Endothelial cell of umbilical vein (primary cell): ENCODE measurements around the gene PTRHD1. TPM values are rescaled to one million over a fixed set of nuclear protein-coding genes. Genes with fewer than 3 reads are reported as not detected.

Experiments
- BruUV-seq: library from RNA; stranded (reverse); fragments of 400-500 nt; replicated peaks from 2 replicates; lab custom pipeline; 2021; lab: Mats Ljungman, UMichigan
- CTCF ChIA-PET: fragments of 300-600, 350-600 bp; sonication (Branson Sonifier 250); formaldehyde crosslinking; loops from one replicate; lab custom pipeline; 2021; ENCODE audit warnings: antibody characterized with exemption, inconsistent platforms; lab: Charles Lee
- POLR2A ChIA-PET: fragments of 300-600, 350-600 bp; sonication (Branson Sonifier 250); formaldehyde crosslinking; loops from one replicate; lab custom pipeline; 2021; ENCODE audit warnings: antibody characterized with exemption, inconsistent platforms; lab: Charles Lee
- DNase-seq: peaks from one replicate; pipeline ENCODE4 v3.0.0-alpha.2; 2011; ENCODE audit warnings: low read depth, low spot score
- FAIRE-seq: peaks from 2 replicates; lab custom pipeline; 2011; peaks lifted over from hg19 to GRCh38; lab: Jason Lieb, UNC
- H2AFZ ChIP-seq: 2 replicates; pipeline ENCODE4 v1.6.0; 2012; ENCODE audit warnings: low read depth, low read length, control low read depth, inconsistent platforms
- H3K27ac ChIP-seq: 2 replicates; pipeline ENCODE4 v1.5.1; 2011; ENCODE audit warnings: low read depth, mild to moderate bottlenecking, control low read depth, low read length, moderate library complexity; ENCODE audit not compliant: insufficient read depth
- H3K27me3 ChIP-seq, 2 experiments: 2 replicates each; pipeline versions ENCODE4 v1.6.0 to v1.6.1; 2011; ENCODE audit warnings: low read length in 2 of 2, mixed read lengths in 1 of 2; ENCODE audit not compliant: control insufficient read depth in 2 of 2, insufficient read depth in 2 of 2
- H3K36me3 ChIP-seq, 2 experiments: 2 replicates in 1 of 2; 3 replicates in 1 of 2; pipeline ENCODE4 v1.5.1; 2011; ENCODE audit warnings: low read length in 2 of 2, mild to moderate bottlenecking in 1 of 2, moderate library complexity in 1 of 2; ENCODE audit not compliant: control insufficient read depth in 2 of 2, insufficient read depth in 2 of 2; ENCODE audit errors: extremely low read depth in 1 of 2
- H3K4me1 ChIP-seq: 3 replicates; pipeline ENCODE4 v1.5.1; 2011; ENCODE audit warnings: mild to moderate bottlenecking, low read length; ENCODE audit not compliant: control insufficient read depth, insufficient read depth; ENCODE audit errors: extremely low read depth
- H3K4me2 ChIP-seq: 2 replicates; pipeline ENCODE4 v1.6.1; 2011; ENCODE audit warnings: low read length, control low read depth, mixed read lengths; ENCODE audit not compliant: insufficient read depth
- H3K4me3 ChIP-seq, 3 experiments: fragments of 200-600 bp in 1 of 3; sonication (generic), shearing (Covaris generic) in 1 of 3; replicated peaks in 1 of 3; 2 replicates each; pipeline ENCODE4 v1.5.1; 2011 to 2016; ENCODE audit warnings: control low read depth in 3 of 3, low read length in 3 of 3, mild to moderate bottlenecking in 2 of 3, inconsistent platforms in 1 of 3, low read depth in 1 of 3, moderate library complexity in 1 of 3; ENCODE audit not compliant: insufficient read depth in 1 of 3
- H3K79me2 ChIP-seq: 2 replicates; pipeline ENCODE4 v1.6.0; 2012; ENCODE audit warnings: low read length, inconsistent platforms; ENCODE audit not compliant: control insufficient read depth, insufficient read depth
- H3K9ac ChIP-seq: replicated peaks from 2 replicates; pipeline ENCODE3; 2011; ENCODE audit warnings: low read length, control low read depth; ENCODE audit not compliant: insufficient read depth; ENCODE audit errors: extremely low read depth
- H3K9me1 ChIP-seq: replicated peaks from 3 replicates; pipeline ENCODE4 v1.6.0; 2011; ENCODE audit warnings: mild to moderate bottlenecking, low read length; ENCODE audit not compliant: control insufficient read depth, insufficient read depth; ENCODE audit errors: extremely low read depth
- H3K9me3 ChIP-seq: replicated peaks from 2 replicates; pipeline ENCODE4 v1.5.1; 2012; ENCODE audit warnings: low read length, inconsistent platforms; ENCODE audit not compliant: control insufficient read depth, insufficient read depth
- H4K20me1 ChIP-seq: replicated peaks from 2 replicates; pipeline ENCODE3; 2011; ENCODE audit warnings: mild to moderate bottlenecking, low read length; ENCODE audit not compliant: control insufficient read depth, insufficient read depth; ENCODE audit errors: extremely low read depth
- FOS ChIP-seq: IDR thresholded peaks from 2 replicates; pipeline ENCODE4 v1.6.1; 2011; ENCODE audit warnings: mild to moderate bottlenecking, low read length, moderate library complexity, borderline replicate concordance; ENCODE audit not compliant: insufficient read depth
- GATA2 ChIP-seq: IDR thresholded peaks from 2 replicates; pipeline ENCODE4 v1.7.0; 2011; ENCODE audit warnings: low read depth, mild to moderate bottlenecking, moderate library complexity, mixed read lengths, low read length; ENCODE audit not compliant: insufficient read length, insufficient read depth
- MAX ChIP-seq: IDR thresholded peaks from 2 replicates; pipeline ENCODE4 v1.6.1; 2011; ENCODE audit not compliant: insufficient read depth, insufficient read length
- MYC ChIP-seq: IDR thresholded peaks from one replicate; pipeline ENCODE4 v1.6.1; 2011; ENCODE audit warnings: mild to moderate bottlenecking, low read depth, low read length
- dilution Hi-C: fragments of 300-500 bp; cut with MboI; formaldehyde crosslinking; loops from one replicate; pipeline ENCODE4 v1.15.0; 2019; ENCODE audit warnings: low sequenced_read_pairs; ENCODE audit not compliant: extremely low pct_ligation_motif_present
- intact Hi-C: fragments of 100-400 bp; cut with micrococcal nuclease; formaldehyde crosslinking; loops from one replicate; pipeline ENCODE4 v1.10.0; 2022
- polyA plus RNA-seq, 4 experiments: library from polyadenylated mRNA; depleted of rRNA in 3 of 4; stranded (reverse) in 3 of 4; unstranded in 1 of 4; fragments of >200 nt; gene quantifications; 2 replicates each; pipeline versions ENCODE4 v1.2.1 to v1.2.3, GENCODE V29; 2011 to 2012; ENCODE audit warnings: missing spikeins in 1 of 4
- total RNA-seq: library from RNA; stranded (reverse); gene quantifications from 2 replicates; pipeline ENCODE4 v1.2.3, GENCODE V29; 2021
- TF ChIP-seq, protein P1 (sequence below), 2 donors: IDR thresholded peaks; 1 replicate in 1 of 2; 2 replicates in 1 of 2; pipeline ENCODE4 v1.5.1; 2011; ENCODE audit warnings: low read length in 2 of 2, mild to moderate bottlenecking in 2 of 2, moderate library complexity in 2 of 2, control low read depth in 1 of 2, inconsistent platforms in 1 of 2, low read depth in 1 of 2; ENCODE audit not compliant: insufficient read depth in 1 of 2; ENCODE audit errors: extremely low read depth in 1 of 2

Gene PTRHD1
- total and polyA plus RNA-seq, 2 donors (not counting 3 experiments of a cell fraction or from before 2014, with no cell fraction given): 41.1 to 68.8 TPM

- Histone ChIP-seq H2AFZ (no peak overlapping the region), H3K36me3 (peaks cover 0 to 10% of the 10 kb centered on the region in 2 experiments), H3K9me1 (no peaks in the 10 kb centered on the region), H3K9ac (no peak overlapping the region), H3K4me1 (peaks cover 24% of the 10 kb centered on the region), H3K4me3 (no peak overlapping the region), H3K9me3 (no peaks in the 10 kb centered on the region), H4K20me1 (no peaks in the 10 kb centered on the region), H3K27me3 (no peaks in the 10 kb centered on the region), H3K79me2 (peaks cover 53% of the 10 kb centered on the region), H3K27ac (no peak overlapping the region), H3K4me2 (no peak overlapping the region)
- intact Hi-C loops: no loop called here
- dilution Hi-C loops: no loop called here
- TF ChIP-seq, protein P1, sequence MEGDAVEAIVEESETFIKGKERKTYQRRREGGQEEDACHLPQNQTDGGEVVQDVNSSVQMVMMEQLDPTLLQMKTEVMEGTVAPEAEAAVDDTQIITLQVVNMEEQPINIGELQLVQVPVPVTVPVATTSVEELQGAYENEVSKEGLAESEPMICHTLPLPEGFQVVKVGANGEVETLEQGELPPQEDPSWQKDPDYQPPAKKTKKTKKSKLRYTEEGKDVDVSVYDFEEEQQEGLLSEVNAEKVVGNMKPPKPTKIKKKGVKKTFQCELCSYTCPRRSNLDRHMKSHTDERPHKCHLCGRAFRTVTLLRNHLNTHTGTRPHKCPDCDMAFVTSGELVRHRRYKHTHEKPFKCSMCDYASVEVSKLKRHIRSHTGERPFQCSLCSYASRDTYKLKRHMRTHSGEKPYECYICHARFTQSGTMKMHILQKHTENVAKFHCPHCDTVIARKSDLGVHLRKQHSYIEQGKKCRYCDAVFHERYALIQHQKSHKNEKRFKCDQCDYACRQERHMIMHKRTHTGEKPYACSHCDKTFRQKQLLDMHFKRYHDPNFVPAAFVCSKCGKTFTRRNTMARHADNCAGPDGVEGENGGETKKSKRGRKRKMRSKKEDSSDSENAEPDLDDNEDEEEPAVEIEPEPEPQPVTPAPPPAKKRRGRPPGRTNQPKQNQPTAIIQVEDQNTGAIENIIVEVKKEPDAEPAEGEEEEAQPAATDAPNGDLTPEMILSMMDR (IDR thresholded peaks at IDR 0.05; ENCODE audit: extremely low read depth in 1 of 2, insufficient read depth in 1 of 2, low read depth in 1 of 2, low read length in 2 of 2): no peak
- TF ChIP-seq GATA2 (no peak), MAX (no peak), MYC (no peak), FOS (no peak)
- DNase-seq: no peak
- CTCF ChIA-PET: interaction anchor here (2.0 to 4.7 kb wide), 3 partner anchors 13 to 201 kb away, joined by 5 to 22 read pairs (median 17); partner anchors contain the start of genes CENPO and PTRHD1
- POLR2A ChIA-PET: no interaction called here
- FAIRE-seq: no peak
- BruUV-seq: no TSS peak
These were observed 20.5 kb upstream of the PTRHD1 start for GRCh38 chr2:24813691-24814137.
